GM18873 (cell line): ENCODE data around the gene MAFB.

ENCODE experiments used
- ATAC-seq: cut with Tn5 transposase; IDR thresholded peaks from one replicate; pipeline ENCODE4 v1.9.1; 2021; ENCODE audit warnings: mild to moderate bottlenecking, moderate library complexity, moderate number of reproducible peaks; ENCODE audit not compliant: unreplicated experiment, low FRiP score

Gene MAFB

GRCh38 chr20:40683221-40683893 is 5.7 kb downstream of the MAFB start:
- ATAC-seq, result no peak

GRCh38 chr20:40682104-40682981 is 6.7 kb downstream of the MAFB start:
- ATAC-seq, result no peak

- ATAC-seq, result no peak
These were observed 7.4 kb downstream of the MAFB start for GRCh38 chr20:40681684-40682083.

GRCh38 chr20:40681165-40681564 is 7.9 kb downstream of the MAFB start:
- ATAC-seq, result no peak

- ATAC-seq, result no peak
These were observed 8.7 kb downstream of the MAFB start for GRCh38 chr20:40680161-40680959.

- no peak for ATAC-seq
These were observed 9.9 kb downstream of the MAFB start for GRCh38 chr20:40679184-40679583.

- no peak for ATAC-seq
These were observed 10.7 kb downstream of the MAFB start for GRCh38 chr20:40678286-40678875.

GRCh38 chr20:40677343-40677924 is 11.6 kb downstream of the MAFB start:
- no peak for ATAC-seq

- ATAC-seq, result no peak
These were observed 12.4 kb downstream of the MAFB start for GRCh38 chr20:40676491-40677269.

GRCh38 chr20:40675599-40676221 is 13.3 kb downstream of the MAFB start:
- ATAC-seq, result no peak

- ATAC-seq, result no peak
These were observed 15.6 kb downstream of the MAFB start for GRCh38 chr20:40673442-40673841.

GRCh38 chr20:40672095-40672494 is 16.9 kb downstream of the MAFB start:
- no peak for ATAC-seq

GRCh38 chr20:40670253-40670652 is 18.8 kb downstream of the MAFB start:
- ATAC-seq, result no peak

GRCh38 chr20:40669692-40670091 is 19.3 kb downstream of the MAFB start:
- no peak for ATAC-seq

- no peak for ATAC-seq
These were observed 20.4 kb downstream of the MAFB start for GRCh38 chr20:40668449-40669228.

- no peak for ATAC-seq
These were observed 21.5 kb downstream of the MAFB start for GRCh38 chr20:40667503-40667902.

- no peak for ATAC-seq
These were observed 22.7 kb downstream of the MAFB start for GRCh38 chr20:40666336-40666735.

GRCh38 chr20:40664891-40665290 is 24.1 kb downstream of the MAFB start:
- ATAC-seq, result no peak
